Measurements from ENCODE around the gene PPP2R2C.
A peak's percentile ranks its signal among the peaks of the same experiment; 100 is the strongest.

The PPP2R2C gene

DNA sequence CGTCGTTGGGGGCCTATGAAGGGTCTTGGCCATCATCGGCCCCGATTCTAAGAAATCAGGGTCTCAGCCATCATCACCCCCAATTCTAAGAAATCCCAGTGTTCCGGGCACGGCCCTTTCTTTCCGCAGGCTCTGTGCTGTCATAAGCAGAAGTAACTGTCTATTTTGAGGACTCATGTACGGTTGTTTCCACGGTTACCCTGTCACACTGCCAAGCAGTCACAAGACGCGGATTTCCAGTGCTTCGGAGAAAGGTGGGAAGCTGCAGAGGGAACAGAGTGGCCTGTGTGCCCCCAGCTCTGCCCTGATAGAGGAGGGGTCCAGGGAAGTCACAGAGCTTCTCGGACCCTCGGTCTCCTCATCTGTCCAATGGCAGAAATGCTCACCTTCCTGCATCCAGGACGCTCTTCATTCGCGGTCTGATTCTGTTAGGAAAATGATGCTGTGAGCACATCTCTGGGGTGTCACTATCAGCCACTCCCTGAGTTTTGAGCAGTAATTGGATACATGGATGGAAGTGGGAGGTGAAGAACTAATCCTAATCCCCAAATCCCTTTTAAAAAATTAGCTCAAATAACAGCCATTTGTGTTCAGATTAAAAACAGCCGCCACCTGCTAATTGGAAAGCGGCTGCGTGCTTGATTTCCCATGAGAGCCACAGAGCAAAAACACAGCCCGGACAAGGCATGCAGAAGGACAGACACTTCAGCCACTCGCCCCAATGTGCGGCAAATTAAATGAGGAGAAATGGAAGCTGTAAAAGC is 129.7 kb downstream of the PPP2R2C start:
- peak; percentile 17 for DNase-seq (ENCODE audit: low read depth)
- no peak overlapping the region for H3K4me3 ChIP-seq (ENCODE audit: low read depth, low read length)
- TF ChIP-seq, protein P1, sequence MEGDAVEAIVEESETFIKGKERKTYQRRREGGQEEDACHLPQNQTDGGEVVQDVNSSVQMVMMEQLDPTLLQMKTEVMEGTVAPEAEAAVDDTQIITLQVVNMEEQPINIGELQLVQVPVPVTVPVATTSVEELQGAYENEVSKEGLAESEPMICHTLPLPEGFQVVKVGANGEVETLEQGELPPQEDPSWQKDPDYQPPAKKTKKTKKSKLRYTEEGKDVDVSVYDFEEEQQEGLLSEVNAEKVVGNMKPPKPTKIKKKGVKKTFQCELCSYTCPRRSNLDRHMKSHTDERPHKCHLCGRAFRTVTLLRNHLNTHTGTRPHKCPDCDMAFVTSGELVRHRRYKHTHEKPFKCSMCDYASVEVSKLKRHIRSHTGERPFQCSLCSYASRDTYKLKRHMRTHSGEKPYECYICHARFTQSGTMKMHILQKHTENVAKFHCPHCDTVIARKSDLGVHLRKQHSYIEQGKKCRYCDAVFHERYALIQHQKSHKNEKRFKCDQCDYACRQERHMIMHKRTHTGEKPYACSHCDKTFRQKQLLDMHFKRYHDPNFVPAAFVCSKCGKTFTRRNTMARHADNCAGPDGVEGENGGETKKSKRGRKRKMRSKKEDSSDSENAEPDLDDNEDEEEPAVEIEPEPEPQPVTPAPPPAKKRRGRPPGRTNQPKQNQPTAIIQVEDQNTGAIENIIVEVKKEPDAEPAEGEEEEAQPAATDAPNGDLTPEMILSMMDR (conservative IDR thresholded peaks at IDR 0.05; ENCODE audit: low read depth, low read length), result no peak

DNA sequence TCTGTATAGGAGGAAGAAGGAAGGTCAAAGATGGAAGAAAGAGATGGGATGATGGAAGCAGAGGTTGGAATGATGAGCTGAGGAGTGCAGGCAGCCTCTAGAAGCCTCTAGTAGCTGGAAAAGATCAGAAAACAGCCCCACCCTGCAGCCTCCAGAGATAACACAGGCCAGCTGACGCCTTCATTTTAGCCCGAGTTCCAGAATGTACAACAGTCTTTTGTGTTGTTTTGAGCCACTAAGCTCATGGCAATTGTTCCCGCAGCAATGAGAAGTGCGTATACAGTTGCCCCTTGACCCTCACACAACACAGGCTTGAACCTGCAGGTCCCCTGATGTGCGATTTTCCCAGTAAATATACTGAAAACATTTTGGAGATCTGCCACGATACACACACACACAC is 130.7 kb downstream of the PPP2R2C start:
- no peak for DNase-seq (ENCODE audit: low read depth)
- TF ChIP-seq, protein P1 (conservative IDR thresholded peaks at IDR 0.05; ENCODE audit: low read depth, low read length), result no peak
- H3K4me3 ChIP-seq (ENCODE audit: low read depth, low read length), result no peak overlapping the region

DNA sequence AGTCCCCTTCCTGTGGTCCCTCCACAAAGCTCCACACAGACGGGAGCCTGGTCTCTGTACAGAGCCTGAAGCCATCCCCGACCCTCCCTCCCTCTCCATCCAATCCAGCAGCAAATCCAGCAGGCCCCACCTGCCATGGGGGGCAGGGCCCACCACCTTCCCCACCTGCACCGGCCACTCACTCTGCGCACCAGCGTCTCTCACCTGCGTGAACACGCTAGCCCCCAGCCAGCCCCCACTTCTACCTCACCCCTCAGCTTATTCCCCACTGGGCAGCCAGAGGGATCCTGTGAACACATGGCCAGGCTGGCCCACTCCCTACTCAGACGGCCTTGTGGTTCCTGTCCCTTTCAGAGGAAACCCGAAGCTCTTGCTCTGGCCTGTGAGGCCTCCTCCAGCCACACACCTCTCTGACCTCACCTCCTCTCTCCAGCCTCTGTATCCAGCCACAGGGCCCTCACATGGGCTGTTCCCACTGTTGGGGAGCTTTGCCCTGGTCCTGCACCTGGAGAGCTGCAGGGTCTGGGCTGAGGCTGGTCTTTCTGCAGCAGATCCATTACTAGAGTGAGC is 131.9 kb downstream of the PPP2R2C start:
- TF ChIP-seq, protein P1 (conservative IDR thresholded peaks at IDR 0.05; ENCODE audit: low read depth, low read length), result no peak

DNA sequence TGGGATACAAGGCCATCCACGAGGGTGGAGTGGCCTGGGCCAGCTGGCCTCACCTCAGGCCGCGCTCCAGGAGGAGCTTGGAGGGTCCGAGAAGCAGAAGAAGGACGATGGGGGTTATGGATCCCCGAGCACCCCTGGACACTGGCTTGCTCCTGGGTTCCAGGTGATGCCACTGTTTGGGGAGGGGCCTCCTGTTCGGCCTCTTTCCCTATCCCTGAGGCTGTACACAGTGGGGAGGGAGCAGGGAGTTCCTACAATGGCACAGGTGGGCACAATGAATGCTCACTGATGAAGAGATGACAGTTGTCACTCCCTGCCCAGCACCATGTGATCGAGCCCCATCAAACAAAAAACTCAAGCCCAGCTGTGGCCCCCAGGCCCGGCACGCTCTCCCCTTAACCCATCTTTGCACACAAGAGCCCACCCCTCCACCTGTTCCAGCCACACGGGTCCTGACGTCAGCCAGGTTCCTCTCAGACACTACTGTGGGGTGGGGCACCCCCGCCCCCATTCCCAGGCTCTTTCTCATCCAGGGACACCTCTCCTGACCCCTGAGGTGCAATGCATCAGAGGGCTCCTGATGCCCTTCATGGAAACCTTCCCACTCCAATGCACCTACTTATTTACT is 132.5 kb downstream of the PPP2R2C start:
- TF ChIP-seq, protein P1 (conservative IDR thresholded peaks at IDR 0.05; ENCODE audit: low read depth, low read length), result no peak
- H3K4me3 ChIP-seq (ENCODE audit: low read depth, low read length), result no peak overlapping the region
- DNase-seq (ENCODE audit: low read depth), result no peak

More for the DNA sequence above, 131.9 kb downstream of the PPP2R2C start:
- no peak overlapping the region for H3K4me3 ChIP-seq (ENCODE audit: low read depth, low read length)
- DNase-seq (ENCODE audit: low read depth), result no peak

DNA sequence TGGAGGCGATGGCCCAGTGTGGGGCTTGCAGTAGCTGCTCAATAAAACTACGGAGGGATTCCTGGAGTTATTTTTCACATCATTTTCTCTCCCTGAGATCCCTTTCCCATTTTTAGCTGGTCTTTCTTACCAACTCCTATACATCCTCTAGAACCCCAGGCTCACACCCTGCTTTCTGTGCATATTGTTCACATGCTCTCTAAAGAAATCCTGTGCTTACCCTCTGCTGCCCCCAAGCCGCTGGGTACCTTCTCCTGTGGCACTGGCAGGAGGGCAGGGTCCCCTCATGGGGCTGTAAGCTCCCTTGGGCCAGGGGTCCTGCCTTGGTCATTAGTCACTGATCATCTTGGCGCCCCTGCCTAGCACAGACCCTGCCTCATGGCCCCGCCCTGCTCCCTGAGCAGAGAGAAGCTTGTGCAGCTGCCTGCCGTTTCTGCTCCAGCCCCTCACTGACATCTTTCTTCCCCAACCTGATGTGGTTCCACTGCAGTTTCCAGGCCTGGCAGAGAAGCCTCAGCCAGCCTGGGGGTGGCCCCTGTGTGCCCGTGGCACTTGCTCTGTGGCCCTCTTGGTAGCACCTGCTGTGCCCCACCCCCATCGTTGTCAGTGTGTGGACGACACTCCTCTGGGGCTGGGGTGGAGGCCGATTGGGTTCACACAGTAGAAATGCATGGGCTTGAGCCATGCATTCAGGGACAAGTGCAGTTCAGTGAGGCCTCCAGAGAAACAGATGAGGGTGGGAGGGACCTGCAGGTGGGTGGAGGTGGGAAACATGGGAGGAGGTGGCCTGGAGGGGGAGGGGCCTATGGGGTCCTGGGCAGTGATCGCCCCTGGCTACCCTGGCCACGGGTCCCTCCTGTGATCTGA is 133.2 kb downstream of the PPP2R2C start:
- TF ChIP-seq, protein P1 (conservative IDR thresholded peaks at IDR 0.05; ENCODE audit: low read depth, low read length), result no peak
- no peak overlapping the region for H3K4me3 ChIP-seq (ENCODE audit: low read depth, low read length)
- DNase-seq (ENCODE audit: low read depth), result no peak

DNA sequence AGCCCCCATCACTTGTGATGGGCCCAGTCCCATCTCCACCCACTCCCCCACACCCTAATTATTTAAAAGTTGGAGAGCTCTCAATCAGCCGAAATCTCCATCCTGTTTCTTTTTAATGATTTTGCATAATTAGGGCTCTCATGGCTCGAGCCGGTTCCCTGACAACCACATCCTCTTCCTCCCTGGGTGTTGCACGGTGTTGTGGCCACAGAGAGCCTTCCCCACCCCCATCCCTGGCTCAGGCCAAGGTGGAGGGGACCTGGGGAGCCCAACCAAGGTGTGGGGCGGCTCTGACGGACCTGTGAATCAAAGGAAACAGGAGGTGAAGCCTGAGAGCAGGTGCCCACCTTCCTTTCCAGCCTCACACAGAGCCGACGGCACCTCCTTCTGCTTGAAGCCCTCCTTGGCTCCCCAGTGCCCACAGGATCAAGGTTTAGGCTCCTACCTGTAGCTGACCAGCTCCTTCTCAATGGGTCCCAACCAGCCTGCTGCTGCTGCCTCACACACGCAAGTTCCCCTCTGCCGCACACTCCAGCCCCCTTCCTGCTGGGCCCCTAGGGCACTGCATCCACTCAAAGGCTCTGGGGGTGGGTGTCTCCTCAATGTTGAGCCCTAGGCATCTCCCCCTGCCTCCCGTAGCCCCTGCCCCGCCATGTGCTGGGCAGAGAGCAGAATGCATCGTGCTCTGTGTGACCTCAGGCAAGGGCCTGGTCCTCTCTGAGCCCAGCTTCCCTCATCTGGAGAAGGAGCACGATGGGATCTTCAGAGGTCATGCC is 134.1 kb downstream of the PPP2R2C start:
- no peak overlapping the region for H3K4me3 ChIP-seq (ENCODE audit: low read depth, low read length)
- no peak for DNase-seq (ENCODE audit: low read depth)
- TF ChIP-seq, protein P1 (conservative IDR thresholded peaks at IDR 0.05; ENCODE audit: low read depth, low read length), result no peak
